ENCODE data around the gene ZMYND8.

ZMYND8 gene

GRCh38 chr20:47295921-47296426, 60.5 kb downstream of the ZMYND8 start:
- Histone ChIP-seq H2BK120ac (ENCODE audit: low read depth, low read length) (peak overlapping the region; percentile 34), H3K79me1 (replicated peaks; ENCODE audit: low read length, poor library complexity, severe bottlenecking) (peaks cover 41% of the 10 kb centered on the region), H3K4me3 (ENCODE audit: insufficient read depth in 1 of 2, low read depth in 1 of 2, low read length in 2 of 2) (no peak overlapping the region), H2BK5ac (ENCODE audit: low read depth, low read length, poor library complexity, severe bottlenecking) (no peak overlapping the region), H2AFZ (ENCODE audit: low read depth, low read length) (no peak overlapping the region), H3K14ac (ENCODE audit: low read length in 2 of 2) (no peak overlapping the region), H3K27me3 (ENCODE audit: control insufficient read depth in 1 of 2, insufficient read depth in 1 of 2, low read length in 2 of 2) (no peaks in the 10 kb centered on the region), H3K4me2 (ENCODE audit: low read length, poor library complexity, severe bottlenecking) (no peak overlapping the region), H3K4me1 (ENCODE audit: control insufficient read depth, insufficient read depth, low read depth, low read length) (peaks cover 1% of the 10 kb centered on the region), H3K27ac (ENCODE audit: low read length, poor library complexity, severe bottlenecking) (no peak overlapping the region), H3K4ac (ENCODE audit: low read depth in 1 of 2, low read length in 2 of 2) (no peak overlapping the region), H4K8ac (ENCODE audit: low read length) (no peak overlapping the region), H2AK5ac (ENCODE audit: low read length, severe bottlenecking) (no peak overlapping the region), H3K18ac (ENCODE audit: low read depth in 1 of 2, low read length in 2 of 2) (no peak overlapping the region), H3K9ac (ENCODE audit: low read length) (no peak overlapping the region), H4K91ac (ENCODE audit: low read length) (no peak overlapping the region), H3K9me3 (ENCODE audit: control insufficient read depth, low read length) (no peaks in the 10 kb centered on the region), H3K36me3 (ENCODE audit: control insufficient read depth in 1 of 2, insufficient read depth in 2 of 2, low read depth in 1 of 2, low read length in 2 of 2) (peaks cover 47 to 76% of the 10 kb centered on the region in 2 experiments), H2BK15ac (ENCODE audit: low read depth, poor library complexity, severe bottlenecking) (no peak overlapping the region), H2BK12ac (ENCODE audit: low read length in 2 of 2) (no peak overlapping the region), H3K23ac (ENCODE audit: low read length in 2 of 2) (no peak overlapping the region)
- 95% methylated on average over 6 of the region's 6 CpGs for WGBS
- DNase-seq, result no peak

GRCh38 chr20:47295129-47295813, 61.2 kb downstream of the ZMYND8 start:
- DNase-seq, result no peak
- H2AFZ ChIP-seq (ENCODE audit: low read depth, low read length), result no peak overlapping the region
- no peaks in the 10 kb centered on the region for H3K4me1 ChIP-seq (ENCODE audit: control insufficient read depth, insufficient read depth, low read depth, low read length)
- no peak overlapping the region for H2AK5ac ChIP-seq (ENCODE audit: low read length, severe bottlenecking)
- H3K9ac ChIP-seq (ENCODE audit: low read length), result no peak overlapping the region
- H2BK5ac ChIP-seq (ENCODE audit: low read depth, low read length, poor library complexity, severe bottlenecking), result no peak overlapping the region
- H2BK120ac ChIP-seq (ENCODE audit: low read depth, low read length), result no peak overlapping the region
- no peak overlapping the region for H3K14ac ChIP-seq (ENCODE audit: low read length in 2 of 2)
- H3K36me3 ChIP-seq (ENCODE audit: control insufficient read depth in 1 of 2, insufficient read depth in 2 of 2, low read depth in 1 of 2, low read length in 2 of 2), result peaks cover 44 to 79% of the 10 kb centered on the region in 2 experiments
- H2BK12ac ChIP-seq (ENCODE audit: low read length in 2 of 2), result no peak overlapping the region
- no peak overlapping the region for H3K4me3 ChIP-seq (ENCODE audit: insufficient read depth in 1 of 2, low read depth in 1 of 2, low read length in 2 of 2)
- no peak overlapping the region for H3K4ac ChIP-seq (ENCODE audit: low read depth in 1 of 2, low read length in 2 of 2)
- H3K27me3 ChIP-seq (ENCODE audit: control insufficient read depth in 1 of 2, insufficient read depth in 1 of 2, low read length in 2 of 2), result no peaks in the 10 kb centered on the region
- H3K4me2 ChIP-seq (ENCODE audit: low read length, poor library complexity, severe bottlenecking), result no peak overlapping the region
- no peak overlapping the region for H3K18ac ChIP-seq (ENCODE audit: low read depth in 1 of 2, low read length in 2 of 2)
- H4K8ac ChIP-seq (ENCODE audit: low read length), result no peak overlapping the region
- 98% methylated on average over 5 of the region's 8 CpGs for WGBS
- H2BK15ac ChIP-seq (ENCODE audit: low read depth, poor library complexity, severe bottlenecking), result no peak overlapping the region
- no peak overlapping the region for H3K27ac ChIP-seq (ENCODE audit: low read length, poor library complexity, severe bottlenecking)
- H3K9me3 ChIP-seq (ENCODE audit: control insufficient read depth, low read length), result no peaks in the 10 kb centered on the region
- no peak overlapping the region for H4K91ac ChIP-seq (ENCODE audit: low read length)
- H3K79me1 ChIP-seq (replicated peaks; ENCODE audit: low read length, poor library complexity, severe bottlenecking), result peaks cover 39% of the 10 kb centered on the region
- no peak overlapping the region for H3K23ac ChIP-seq (ENCODE audit: low read length in 2 of 2)

GRCh38 chr20:47293631-47294030, 62.9 kb downstream of the ZMYND8 start:
- Histone ChIP-seq H3K23ac (ENCODE audit: low read length in 2 of 2) (no peak overlapping the region), H2BK15ac (ENCODE audit: low read depth, poor library complexity, severe bottlenecking) (no peak overlapping the region), H3K4ac (ENCODE audit: low read depth in 1 of 2, low read length in 2 of 2) (no peak overlapping the region), H2AK5ac (ENCODE audit: low read length, severe bottlenecking) (no peak overlapping the region), H4K91ac (ENCODE audit: low read length) (no peak overlapping the region), H3K27me3 (ENCODE audit: control insufficient read depth in 1 of 2, insufficient read depth in 1 of 2, low read length in 2 of 2) (no peaks in the 10 kb centered on the region), H2AFZ (ENCODE audit: low read depth, low read length) (no peak overlapping the region), H3K4me1 (ENCODE audit: control insufficient read depth, insufficient read depth, low read depth, low read length) (no peaks in the 10 kb centered on the region), H2BK120ac (ENCODE audit: low read depth, low read length) (no peak overlapping the region), H3K4me3 (ENCODE audit: insufficient read depth in 1 of 2, low read depth in 1 of 2, low read length in 2 of 2) (no peak overlapping the region), H3K9ac (ENCODE audit: low read length) (no peak overlapping the region), H3K79me1 (replicated peaks; ENCODE audit: low read length, poor library complexity, severe bottlenecking) (peaks cover 36% of the 10 kb centered on the region), H3K14ac (ENCODE audit: low read length in 2 of 2) (no peak overlapping the region), H3K18ac (ENCODE audit: low read depth in 1 of 2, low read length in 2 of 2) (peak overlapping the region in 1 of 2 experiments; percentile 21), H2BK12ac (ENCODE audit: low read length in 2 of 2) (no peak overlapping the region), H3K36me3 (ENCODE audit: control insufficient read depth in 1 of 2, insufficient read depth in 2 of 2, low read depth in 1 of 2, low read length in 2 of 2) (peaks cover 44 to 91% of the 10 kb centered on the region in 2 experiments), H3K4me2 (ENCODE audit: low read length, poor library complexity, severe bottlenecking) (no peak overlapping the region), H3K9me3 (ENCODE audit: control insufficient read depth, low read length) (no peaks in the 10 kb centered on the region), H3K27ac (ENCODE audit: low read length, poor library complexity, severe bottlenecking) (no peak overlapping the region), H2BK5ac (ENCODE audit: low read depth, low read length, poor library complexity, severe bottlenecking) (no peak overlapping the region), H4K8ac (ENCODE audit: low read length) (no peak overlapping the region)
- WGBS, result 91% methylated on average over 3 of the region's 4 CpGs
- DNase-seq, result no peak

GRCh38 chr20:47292581-47292980, 63.9 kb downstream of the ZMYND8 start:
- H3K4me2 ChIP-seq (ENCODE audit: low read length, poor library complexity, severe bottlenecking), result no peak overlapping the region

More at GRCh38 chr20:47292581-47292980, 63.9 kb downstream of the ZMYND8 start:
- Histone ChIP-seq H3K14ac (ENCODE audit: low read length in 2 of 2) (no peak overlapping the region), H2BK120ac (ENCODE audit: low read depth, low read length) (no peak overlapping the region), H3K23ac (ENCODE audit: low read length in 2 of 2) (no peak overlapping the region), H3K9ac (ENCODE audit: low read length) (no peak overlapping the region), H2AFZ (ENCODE audit: low read depth, low read length) (no peak overlapping the region), H2BK5ac (ENCODE audit: low read depth, low read length, poor library complexity, severe bottlenecking) (no peak overlapping the region), H3K4me3 (ENCODE audit: insufficient read depth in 1 of 2, low read depth in 1 of 2, low read length in 2 of 2) (no peak overlapping the region), H3K79me1 (replicated peaks; ENCODE audit: low read length, poor library complexity, severe bottlenecking) (peaks cover 34% of the 10 kb centered on the region), H4K8ac (ENCODE audit: low read length) (no peak overlapping the region), H3K27ac (ENCODE audit: low read length, poor library complexity, severe bottlenecking) (no peak overlapping the region), H3K36me3 (ENCODE audit: control insufficient read depth in 1 of 2, insufficient read depth in 2 of 2, low read depth in 1 of 2, low read length in 2 of 2) (peaks cover 37 to 90% of the 10 kb centered on the region in 2 experiments), H3K4me1 (ENCODE audit: control insufficient read depth, insufficient read depth, low read depth, low read length) (no peaks in the 10 kb centered on the region), H2BK12ac (ENCODE audit: low read length in 2 of 2) (no peak overlapping the region), H3K4ac (ENCODE audit: low read depth in 1 of 2, low read length in 2 of 2) (no peak overlapping the region), H4K91ac (ENCODE audit: low read length) (no peak overlapping the region), H3K9me3 (ENCODE audit: control insufficient read depth, low read length) (no peaks in the 10 kb centered on the region), H2AK5ac (ENCODE audit: low read length, severe bottlenecking) (no peak overlapping the region), H3K27me3 (ENCODE audit: control insufficient read depth in 1 of 2, insufficient read depth in 1 of 2, low read length in 2 of 2) (no peaks in the 10 kb centered on the region), H3K18ac (ENCODE audit: low read depth in 1 of 2, low read length in 2 of 2) (no peak overlapping the region), H2BK15ac (ENCODE audit: low read depth, poor library complexity, severe bottlenecking) (no peak overlapping the region)
- WGBS, result 96% methylated on average over 5 of the region's 6 CpGs
- DNase-seq, result no peak

All from mesenchymal stem cell (in vitro differentiated cells and primary cell).